GM21447 (cell line): ENCODE data around the gene OR2A25.

Experiments
- ATAC-seq: cut with Tn5 transposase; IDR thresholded peaks from one replicate; pipeline ENCODE4 v1.9.1; 2021; ENCODE audit not compliant: unreplicated experiment

OR2A25 gene

GRCh38 chr7:144069953-144070352 lies 342 bp downstream of the OR2A25 start:
- ATAC-seq, result no peak

GRCh38 chr7:144074374-144074773 lies 4.8 kb downstream of the OR2A25 start:
- ATAC-seq, result no peak

- no peak for ATAC-seq
Measured at GRCh38 chr7:144085978-144086377, 16.4 kb downstream of the OR2A25 start, which contains the start of gene OR2A12. Gene OR2A12 (plus strand): TSS chr7:144086278. CDS start chr7:144095108, 8,830 bp downstream.

GRCh38 chr7:144086730-144087129 lies 17.1 kb downstream of the OR2A25 start:
- ATAC-seq, result no peak

GRCh38 chr7:144087230-144087629 lies 17.6 kb downstream of the OR2A25 start:
- no peak for ATAC-seq

GRCh38 chr7:144090667-144091066 lies 21.1 kb downstream of the OR2A25 start:
- no peak for ATAC-seq

GRCh38 chr7:144098776-144099175 lies 29.2 kb downstream of the OR2A25 start:
- ATAC-seq, result no peak

- no peak for ATAC-seq
Measured at GRCh38 chr7:144100607-144101006, 31.0 kb downstream of the OR2A25 start.

- ATAC-seq, result no peak
Measured at GRCh38 chr7:144102041-144102440, 32.4 kb downstream of the OR2A25 start.

- ATAC-seq, result no peak
Measured at GRCh38 chr7:144105211-144105610, 35.6 kb downstream of the OR2A25 start.

- no peak for ATAC-seq
Measured at GRCh38 chr7:144109283-144109682, 39.7 kb downstream of the OR2A25 start, which contains the start of gene OR2A2. Gene OR2A2 (plus strand): TSS chr7:144109583. CDS start chr7:144109583, 0 bp downstream.

GRCh38 chr7:144110272-144110671 lies 40.7 kb downstream of the OR2A25 start:
- ATAC-seq, result no peak

GRCh38 chr7:144113651-144114050 lies 44.0 kb downstream of the OR2A25 start:
- ATAC-seq, result no peak

- ATAC-seq, result no peak
Measured at GRCh38 chr7:144118341-144118740, 48.7 kb downstream of the OR2A25 start.

- no peak for ATAC-seq
Measured at GRCh38 chr7:144122876-144123275, 53.3 kb downstream of the OR2A25 start, which contains the start of gene OR2A14. Gene OR2A14 (plus strand): TSS chr7:144123176. CDS start chr7:144129113, 5,937 bp downstream.
